ENCODE results near the gene TRAPPC13.
"Not testable (repeated sequence)": the region's sequence is repeated elsewhere in the genome, so short reads cannot be mapped to it uniquely, and the experiment has no call there.

The TRAPPC13 gene, protein sequence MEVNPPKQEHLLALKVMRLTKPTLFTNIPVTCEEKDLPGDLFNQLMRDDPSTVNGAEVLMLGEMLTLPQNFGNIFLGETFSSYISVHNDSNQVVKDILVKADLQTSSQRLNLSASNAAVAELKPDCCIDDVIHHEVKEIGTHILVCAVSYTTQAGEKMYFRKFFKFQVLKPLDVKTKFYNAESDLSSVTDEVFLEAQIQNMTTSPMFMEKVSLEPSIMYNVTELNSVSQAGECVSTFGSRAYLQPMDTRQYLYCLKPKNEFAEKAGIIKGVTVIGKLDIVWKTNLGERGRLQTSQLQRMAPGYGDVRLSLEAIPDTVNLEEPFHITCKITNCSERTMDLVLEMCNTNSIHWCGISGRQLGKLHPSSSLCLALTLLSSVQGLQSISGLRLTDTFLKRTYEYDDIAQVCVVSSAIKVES

DNA sequence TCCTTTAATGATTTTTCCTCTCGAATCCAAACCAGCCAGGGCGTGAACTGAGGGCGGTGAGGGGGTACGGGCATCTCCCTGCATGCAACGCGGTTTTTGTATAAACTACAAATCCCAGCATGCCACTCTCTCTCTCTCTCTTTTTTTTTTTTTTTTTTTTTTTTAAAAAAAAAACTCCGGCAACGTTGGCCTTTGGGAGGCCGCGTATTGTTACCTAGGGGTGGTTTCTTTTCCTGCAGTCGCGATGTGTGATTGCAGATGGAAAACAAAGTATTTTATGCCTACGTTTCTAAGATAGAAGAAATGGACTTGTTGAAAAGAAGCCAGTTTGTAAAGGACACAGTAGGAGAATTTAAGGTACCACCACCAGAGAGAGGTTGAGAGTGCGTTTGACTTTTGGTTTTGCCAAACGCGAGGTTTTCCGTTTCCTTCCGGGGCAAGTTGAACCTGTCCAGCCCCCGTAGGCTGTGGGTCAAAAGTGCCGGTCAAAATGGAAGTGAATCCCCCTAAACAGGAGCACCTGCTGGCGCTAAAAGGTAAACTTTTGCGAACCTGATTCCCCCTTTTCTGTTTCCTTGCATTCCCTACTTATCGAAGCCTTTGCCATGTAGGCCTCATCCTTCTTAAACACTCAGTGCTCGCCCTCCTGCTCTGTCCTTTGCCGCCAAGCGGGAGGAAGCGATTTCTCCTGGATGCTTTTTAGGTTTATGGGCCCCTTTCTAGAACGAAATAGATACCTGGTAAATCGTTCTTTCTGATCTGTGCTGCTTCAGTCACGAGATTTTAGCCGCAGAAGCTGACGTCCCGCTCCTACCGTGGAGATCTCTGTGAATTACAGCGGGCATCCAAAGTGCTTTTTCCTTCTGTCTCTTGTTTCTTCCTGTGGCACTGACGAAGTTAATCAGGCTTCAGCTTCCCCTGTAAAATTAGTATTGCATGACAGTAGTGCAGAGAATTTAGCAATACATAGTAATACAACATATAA, at the start of gene TRAPPC13, which contains the start of gene SHLD3:
Gene TRAPPC13, plus strand, starts transcription at position 457 of the 985 bp plus-strand sequence. Its CDS starts 34 bp downstream, at position 491.
Gene SHLD3, plus strand, starts transcription at position 457 of the 985 bp plus-strand sequence. CDS start 4,561 bp downstream, outside the sequence.
- no peak for DNase-seq

DNA sequence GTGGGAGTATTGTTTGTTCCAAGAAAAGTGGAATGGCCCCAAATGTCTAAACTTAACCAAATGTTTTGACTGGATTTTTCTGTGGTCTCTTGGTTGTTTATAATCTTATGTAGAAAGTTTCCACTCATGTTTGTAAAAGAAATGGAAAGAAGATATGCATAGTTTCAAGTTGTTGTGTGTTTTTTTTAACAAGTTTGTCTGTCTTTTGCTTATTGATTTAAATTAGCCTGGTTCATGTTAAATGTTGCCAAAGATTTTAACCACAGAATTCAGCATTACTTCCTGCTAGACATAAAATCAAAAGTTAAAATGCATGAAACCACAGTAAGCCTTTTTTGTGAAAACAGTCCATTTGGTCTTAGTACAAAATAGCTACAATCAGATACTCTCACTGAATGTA, 47.7 kb upstream of the TRAPPC13 start:
- no peak for DNase-seq

DNA sequence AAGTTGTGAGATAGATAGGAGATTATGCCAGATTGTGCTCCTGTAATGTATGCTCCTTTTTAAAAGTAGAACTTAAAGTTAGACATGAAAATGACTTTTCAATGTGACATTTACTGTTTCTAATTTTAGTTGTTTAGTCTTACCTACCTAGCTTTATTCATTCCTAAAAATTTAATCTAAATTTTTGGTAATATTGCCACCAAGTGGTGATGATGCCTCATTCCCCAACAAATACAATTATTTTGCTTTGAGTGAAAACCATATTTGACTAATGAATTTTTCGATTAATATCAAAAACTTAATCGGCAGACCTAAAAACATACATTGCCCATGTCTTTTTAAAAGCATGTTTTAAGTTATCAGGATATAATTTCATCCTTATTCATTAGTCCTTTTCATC, 36.1 kb upstream of the TRAPPC13 start:
- DNase-seq, result no peak

DNA sequence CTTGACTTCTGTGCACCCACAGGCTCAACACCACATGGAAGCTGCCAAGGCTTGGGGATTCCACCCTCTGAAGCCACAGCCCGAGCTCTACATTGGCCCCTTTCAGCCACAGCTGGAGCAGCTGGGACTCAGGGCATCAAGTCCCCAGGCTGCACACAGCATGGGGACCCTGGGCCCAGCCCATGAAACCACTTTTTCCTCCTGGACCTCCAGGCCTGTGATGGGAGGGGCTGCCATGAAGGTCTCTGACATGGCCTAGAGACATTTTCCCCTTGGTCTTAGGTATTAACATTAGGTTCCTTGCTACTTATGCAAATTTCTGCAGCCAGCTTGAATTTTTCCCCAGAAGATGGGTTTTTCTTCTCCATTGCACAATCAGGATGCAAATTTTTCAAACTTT, 23.1 kb upstream of the TRAPPC13 start:
- DNase-seq, result not testable (repeated sequence)

DNA sequence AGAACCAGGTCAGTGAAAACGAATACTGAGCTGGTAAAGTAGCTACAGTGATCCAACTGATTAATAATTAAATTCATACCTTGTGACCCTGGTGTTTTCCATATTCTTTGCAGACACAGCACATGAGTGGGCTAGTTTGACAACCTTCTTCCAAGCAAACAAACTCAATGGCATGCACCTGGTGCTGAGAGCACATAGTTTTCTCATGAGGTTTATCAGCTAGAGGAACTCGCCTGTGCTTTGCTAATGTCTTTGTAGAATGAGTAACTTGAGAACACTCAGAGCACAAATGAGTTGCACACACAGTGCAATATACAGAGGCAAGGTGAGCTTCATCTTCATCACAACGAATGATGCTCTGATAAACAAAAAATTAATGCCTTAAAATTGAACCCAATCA, 13.3 kb upstream of the TRAPPC13 start:
- no peak for DNase-seq

DNA sequence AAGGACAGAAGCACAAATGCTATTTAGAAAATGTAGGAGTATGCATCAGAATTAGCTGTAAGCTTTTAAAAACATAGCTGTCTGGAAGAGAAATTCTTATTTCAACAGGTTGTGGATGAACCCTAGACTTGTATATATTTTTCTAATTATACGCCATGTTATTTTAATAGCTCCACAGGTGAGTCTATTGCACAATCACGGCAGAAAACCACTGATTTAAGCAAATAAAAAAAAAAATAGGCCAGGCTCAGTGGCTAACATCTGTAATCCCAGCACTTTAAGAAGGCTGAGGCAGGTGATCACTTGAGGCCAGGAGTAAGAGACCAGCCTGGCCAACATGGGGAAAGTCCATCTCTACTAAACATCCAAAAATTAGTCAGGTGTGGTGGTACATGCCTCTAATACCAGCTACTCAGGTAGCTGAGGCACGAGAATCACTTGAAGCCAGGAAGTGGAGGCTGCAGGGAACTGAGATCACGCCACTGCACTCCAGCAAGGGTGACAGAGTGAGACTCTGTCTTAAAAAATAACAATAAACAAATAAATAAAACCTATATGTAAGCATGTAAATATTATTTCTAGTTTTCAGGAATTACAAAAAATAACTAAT, 12.4 kb upstream of the TRAPPC13 start:
- DNase-seq, result no peak

DNA sequence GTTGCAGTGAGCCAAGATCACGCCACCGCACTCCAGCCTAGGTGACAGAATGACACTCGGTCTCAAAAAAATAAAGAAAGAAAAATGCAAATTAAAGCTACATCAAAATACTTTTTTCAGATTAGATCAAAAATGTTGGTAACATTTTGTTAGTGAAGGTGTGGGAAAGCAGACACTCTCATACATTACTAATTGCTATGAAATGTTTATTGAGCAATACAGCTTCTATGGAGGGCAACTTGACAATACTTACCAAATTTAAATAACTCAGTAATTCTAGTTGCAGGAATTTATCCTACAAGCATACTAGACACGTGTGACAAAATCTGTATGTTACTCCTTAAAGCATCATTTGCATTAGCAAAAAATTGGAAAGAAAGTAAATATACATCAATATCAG, 4.8 kb upstream of the TRAPPC13 start:
- DNase-seq, result no peak

DNA sequence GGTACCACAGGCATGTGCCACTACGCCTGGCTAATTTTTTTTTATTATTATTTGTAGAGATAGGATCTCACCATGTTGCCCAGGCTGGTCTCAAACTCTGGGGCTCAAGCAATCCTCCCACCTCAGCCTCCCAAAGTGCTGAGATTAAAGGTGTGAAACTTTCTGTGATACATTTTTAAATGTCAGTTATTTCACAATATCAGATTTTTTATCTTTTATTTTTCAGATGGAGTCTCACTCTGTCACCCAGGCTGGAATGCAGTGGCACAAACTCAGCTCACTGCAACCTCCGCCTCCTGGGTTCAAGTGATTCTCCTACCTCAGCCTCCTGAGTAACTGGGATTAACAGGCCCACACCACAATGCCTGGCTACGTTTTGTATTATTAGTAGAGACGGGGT, 2.9 kb upstream of the TRAPPC13 start:
- not testable (repeated sequence) for DNase-seq

DNA sequence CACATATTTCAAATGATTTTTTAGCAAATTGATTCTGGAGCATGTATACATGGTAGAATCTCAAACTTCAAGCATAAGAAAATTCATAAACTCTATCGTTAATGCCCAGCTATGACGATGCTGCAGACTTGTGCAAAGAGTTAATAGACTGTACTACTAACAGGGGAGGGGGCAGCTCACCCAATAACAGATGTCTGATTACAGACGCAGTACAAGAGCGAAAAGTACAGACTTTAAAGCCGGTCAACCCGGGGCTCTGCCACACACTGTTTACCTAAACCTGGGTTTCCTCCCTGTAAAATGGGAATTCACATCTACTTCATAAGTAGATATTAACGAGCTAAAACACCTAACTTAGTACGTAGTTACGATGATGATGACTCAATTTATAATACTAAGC, 1.3 kb upstream of the TRAPPC13 start:
- DNase-seq, result no peak

DNA sequence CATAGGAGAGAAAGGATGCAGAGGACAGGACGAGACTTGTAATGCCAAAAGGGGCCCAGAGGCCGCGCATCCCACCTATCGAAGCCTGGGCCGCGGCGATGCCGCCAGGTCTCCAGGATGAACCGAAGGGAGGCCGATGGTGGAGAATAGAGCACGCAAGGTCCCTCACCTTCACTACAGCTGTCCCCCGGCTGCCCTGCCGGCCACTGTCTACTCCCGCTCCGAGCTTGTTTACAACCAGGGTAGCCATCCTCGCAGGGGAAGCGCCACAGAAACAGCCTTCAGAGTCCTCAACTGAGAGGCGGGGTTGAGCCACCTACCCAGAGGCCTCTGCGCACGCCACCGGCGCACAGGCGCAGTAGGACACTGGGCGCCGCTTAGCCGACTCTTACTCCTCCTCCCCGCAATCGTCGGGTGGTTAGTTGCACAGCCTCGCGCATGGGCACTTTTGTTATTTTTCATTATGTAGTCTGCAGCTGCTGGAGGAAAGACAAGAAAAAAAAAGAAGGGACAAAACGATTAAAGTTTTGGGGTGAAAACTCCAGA, 729 bp upstream of the TRAPPC13 start, which contains the start of gene TRIM23:
Gene TRIM23, minus strand, starts transcription at position 309 of the 546 bp plus-strand sequence. Its CDS starts 59 bp downstream, at position 250.
- no peak for DNase-seq

DNA sequence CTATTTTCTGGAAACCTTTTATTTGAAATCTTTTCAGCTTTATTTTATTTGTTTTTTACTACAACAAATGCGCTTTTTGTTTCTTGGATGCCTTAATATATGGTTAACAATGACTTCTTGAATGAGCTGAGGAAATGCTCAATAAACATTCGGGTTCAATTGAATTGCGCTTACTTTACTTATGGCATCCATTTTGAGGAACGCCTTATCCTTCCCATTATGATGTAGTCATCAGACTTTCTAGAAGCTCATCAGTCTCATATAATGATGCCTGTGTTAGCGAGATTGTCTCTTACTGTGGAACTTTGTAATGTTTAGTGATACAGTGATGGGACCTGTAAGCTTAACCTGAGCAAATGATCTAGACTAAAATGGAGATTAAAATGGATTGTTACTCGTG, 916 bp downstream of the TRAPPC13 start:
- DNase-seq, result no peak

DNA sequence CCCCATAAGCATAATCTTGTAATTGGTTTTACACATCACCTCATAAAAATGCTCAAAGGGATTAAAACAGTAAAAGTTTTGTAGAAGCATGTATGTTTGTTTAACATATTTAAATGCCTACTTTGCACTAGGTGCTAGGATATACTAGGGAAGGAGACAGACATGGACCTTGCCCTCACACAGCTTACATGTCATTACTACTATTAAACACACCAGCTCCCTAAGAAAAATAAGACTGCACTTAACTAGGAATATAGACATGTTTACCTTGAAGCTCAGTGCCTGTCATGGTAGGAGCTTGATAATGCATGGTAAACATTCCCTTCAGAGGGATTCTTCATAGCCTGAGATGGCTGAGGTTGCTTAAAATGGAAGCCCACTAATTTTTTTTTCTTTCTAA, 6.2 kb downstream of the TRAPPC13 start:
- no peak for DNase-seq

DNA sequence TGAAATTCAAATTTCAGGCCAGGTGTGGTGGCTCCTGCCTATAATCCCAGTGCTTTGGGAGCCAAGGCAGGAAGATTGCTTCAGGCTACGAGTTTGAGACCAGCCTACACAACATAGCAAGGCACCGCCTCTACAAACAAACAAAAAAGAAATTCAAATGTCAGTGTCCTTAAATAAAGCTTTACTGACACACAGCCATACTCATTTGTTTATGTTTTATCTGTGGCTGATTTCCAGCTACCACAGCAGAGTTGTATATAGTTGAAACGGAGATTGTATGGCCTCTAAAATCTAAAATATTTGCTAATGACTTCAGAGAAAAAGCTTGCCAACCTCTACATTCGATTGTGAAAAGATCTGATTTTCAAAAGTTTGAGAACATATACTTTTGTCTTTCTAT, 15.4 kb downstream of the TRAPPC13 start:
- DNase-seq, result no peak

DNA sequence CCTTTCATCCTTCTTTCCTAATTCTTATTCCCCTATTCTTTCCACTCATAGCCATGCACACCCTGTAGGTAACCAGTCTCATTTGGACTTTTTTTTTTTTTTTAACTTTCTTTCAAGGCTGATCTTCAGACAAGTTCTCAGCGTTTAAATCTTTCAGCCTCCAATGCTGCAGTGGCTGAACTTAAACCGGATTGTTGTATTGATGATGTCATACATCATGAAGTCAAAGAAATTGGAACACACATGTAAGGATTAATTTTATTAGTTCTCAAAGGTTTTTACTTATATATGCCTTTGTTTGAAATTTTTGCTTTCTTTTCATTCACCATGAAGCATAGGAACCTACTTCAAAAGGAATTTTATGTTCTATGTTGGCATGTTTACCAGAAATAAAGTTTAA, 22.1 kb downstream of the TRAPPC13 start:
- DNase-seq, result no peak

DNA sequence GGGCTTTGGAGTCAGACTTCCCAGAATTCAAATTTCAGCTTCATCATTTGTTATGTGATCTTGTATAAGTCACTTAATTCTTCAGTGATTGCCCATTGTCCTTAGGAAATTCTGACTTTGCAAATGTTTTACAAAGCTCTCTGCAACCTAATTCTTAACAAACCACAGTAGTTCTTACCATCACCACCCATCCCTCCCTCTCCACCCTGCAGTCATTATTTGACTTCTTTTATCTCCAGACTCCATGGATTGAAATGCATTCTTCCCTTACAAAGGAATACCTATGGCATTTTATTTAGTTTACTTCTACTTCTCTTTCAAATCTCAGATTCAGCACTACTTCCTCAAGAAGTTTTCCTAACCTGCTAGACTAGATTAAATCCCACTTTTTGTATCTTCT, 23.1 kb downstream of the TRAPPC13 start:
- DNase-seq, result no peak

DNA sequence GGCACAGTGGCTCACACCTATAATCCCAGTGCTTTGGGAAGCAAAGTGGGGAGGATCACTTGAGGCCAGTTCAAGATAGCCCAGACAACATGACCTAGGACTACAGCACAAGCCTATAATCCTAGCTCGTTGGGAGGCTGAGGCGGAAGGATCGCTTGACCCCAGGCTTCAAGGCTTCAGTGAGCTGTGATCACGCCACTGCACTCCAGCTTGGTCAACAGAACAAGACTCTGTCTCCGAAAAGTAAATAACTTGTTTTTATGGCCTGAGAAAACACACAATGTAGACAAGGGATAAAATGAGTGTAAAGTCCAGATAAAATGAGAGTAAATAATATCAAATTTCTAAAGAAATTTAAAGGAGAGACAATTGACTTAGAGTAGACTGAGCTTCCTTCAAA, 26.3 kb downstream of the TRAPPC13 start:
- DNase-seq, result no peak

DNA sequence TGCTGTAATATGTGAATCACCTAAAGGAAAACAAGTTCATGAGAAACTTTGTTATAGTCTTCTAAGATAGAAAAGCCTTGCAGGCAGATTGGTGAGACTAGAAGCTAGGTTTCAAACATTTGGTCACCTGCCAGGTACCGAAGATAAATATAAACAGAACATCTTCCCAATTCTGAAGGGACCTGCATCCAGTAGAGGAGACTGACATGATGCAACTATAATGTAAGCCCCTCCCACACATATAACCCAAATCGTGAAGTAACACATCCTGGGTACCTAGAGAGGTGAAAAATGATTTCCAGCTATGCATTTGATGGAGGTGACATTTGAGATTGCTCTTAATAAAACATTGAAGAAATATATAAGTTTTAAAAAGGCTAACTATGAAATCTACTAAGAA, 29.9 kb downstream of the TRAPPC13 start:
- no peak for DNase-seq

DNA sequence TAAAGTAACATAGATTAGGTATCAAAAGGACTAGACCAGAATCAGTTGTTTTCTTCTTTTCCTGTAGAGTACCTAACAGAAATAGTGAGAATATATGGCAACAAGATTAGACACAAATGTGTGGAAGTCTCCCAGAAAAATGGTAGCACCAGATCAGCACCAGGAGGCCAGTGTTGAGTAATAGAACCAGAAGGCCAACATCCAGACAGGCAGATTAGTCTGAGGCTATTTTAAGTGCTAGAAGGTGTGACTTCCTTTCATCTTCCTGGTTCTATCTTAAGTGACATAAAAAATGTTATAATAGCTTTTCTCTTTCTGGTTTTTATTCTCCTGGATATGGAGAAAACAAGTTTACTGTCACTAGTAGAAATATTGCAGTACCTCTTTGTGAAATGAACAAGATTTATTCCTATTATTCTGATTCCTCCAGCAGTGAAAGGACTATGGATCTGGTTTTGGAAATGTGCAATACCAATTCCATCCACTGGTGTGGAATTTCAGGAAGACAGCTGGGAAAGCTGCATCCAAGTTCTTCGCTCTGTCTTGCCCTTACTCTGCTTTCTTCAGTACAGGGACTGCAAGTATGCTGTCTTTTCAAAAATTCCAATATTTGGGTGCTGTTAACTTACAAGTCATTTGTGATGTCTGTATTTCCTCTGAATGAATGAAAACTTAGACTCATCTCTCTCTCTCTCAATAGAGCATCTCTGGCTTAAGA, 39.1 kb downstream of the TRAPPC13 start:
- no peak for DNase-seq

DNA sequence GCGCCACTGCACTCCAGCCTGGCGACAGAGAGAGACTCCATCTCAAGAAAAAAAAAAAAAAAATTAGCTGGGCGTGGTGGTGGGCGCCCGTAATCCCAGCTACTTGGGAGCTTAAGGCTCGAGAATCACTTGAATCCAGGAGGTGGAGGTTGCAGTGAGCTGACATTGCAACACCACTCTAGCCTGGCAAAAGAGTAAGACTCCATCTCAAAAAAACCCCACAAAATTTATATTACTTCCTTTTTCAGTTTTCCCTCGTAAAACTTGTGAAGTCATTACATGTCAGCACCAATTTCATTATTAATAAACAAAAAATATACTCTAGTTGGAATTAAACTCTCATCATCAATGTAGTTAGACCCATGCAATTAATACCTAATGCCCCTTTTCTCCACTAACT, 43.9 kb downstream of the TRAPPC13 start:
- DNase-seq, result no peak

DNA sequence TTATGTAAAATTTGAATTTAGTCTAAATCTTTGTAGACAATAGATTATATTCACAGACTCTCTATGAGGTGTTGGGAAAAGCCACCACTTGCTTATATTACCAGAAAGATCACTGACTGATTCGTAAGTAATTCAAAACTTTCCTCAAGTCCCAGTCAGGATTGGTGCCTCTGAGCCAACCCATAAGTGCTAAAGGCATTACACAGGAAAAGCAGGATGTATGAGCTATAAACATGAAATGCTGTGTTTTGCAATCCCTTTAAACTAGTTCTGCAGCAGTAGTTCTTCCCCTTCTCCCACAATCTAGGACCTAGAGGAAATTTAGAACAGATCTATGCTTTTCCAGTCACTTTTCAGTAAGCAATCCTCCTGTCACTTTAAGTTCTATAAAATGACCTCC, 48.0 kb downstream of the TRAPPC13 start:
- DNase-seq, result no peak

DNA sequence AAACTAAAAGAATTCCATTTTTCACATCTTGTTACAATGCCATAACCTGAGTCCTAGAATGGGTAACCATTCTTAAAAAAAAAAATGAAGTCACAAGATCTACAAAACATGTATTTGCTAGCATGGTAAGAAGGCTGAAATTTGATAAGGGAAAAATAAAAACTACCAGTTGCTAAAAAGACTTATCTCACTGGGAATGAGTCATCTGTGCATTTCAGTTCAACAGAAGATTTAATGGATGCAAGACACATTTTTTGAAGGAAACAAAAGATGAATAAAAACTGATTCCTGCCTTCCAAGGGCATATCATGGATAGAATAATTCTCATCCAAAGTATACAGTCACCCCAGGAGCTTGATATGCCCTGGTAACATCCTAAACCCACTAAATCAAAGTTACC, 49.9 kb downstream of the TRAPPC13 start:
- no peak for DNase-seq

DNA sequence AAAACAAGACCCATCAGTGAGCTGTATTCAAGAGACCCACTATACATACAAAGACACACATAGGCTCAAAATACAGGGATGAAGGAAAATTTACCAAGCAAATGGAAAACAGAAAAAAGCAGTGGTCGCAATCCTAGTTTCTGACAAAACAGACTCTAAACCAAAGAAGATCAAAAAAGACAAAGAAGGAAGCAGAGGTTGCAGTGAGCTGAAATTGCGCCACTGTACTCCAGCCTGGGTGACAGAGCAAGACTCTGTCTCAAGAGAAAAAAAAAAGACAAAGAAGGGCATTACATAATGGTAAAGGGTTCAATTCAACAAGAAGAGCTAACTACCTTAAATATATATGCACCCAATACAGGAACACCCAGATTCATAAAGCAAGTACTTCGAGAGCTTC, 51.2 kb downstream of the TRAPPC13 start:
- not testable (repeated sequence) for DNase-seq

All from cortex of kidney (tissue), 1 donor.